SH-SY5Y (cell line): ENCODE results near the gene JSRP1.

Experiments used
- GATA2 ChIP-seq: IDR thresholded peaks from 2 replicates; pipeline ENCODE4 v1.6.1; 2011; ENCODE audit warnings: mild to moderate bottlenecking, low read depth, low read length
- GATA3 ChIP-seq: IDR thresholded peaks from 2 replicates; pipeline ENCODE4 v1.6.1; 2011; ENCODE audit warnings: low read depth, mild to moderate bottlenecking, low read length, moderate library complexity

DNA sequence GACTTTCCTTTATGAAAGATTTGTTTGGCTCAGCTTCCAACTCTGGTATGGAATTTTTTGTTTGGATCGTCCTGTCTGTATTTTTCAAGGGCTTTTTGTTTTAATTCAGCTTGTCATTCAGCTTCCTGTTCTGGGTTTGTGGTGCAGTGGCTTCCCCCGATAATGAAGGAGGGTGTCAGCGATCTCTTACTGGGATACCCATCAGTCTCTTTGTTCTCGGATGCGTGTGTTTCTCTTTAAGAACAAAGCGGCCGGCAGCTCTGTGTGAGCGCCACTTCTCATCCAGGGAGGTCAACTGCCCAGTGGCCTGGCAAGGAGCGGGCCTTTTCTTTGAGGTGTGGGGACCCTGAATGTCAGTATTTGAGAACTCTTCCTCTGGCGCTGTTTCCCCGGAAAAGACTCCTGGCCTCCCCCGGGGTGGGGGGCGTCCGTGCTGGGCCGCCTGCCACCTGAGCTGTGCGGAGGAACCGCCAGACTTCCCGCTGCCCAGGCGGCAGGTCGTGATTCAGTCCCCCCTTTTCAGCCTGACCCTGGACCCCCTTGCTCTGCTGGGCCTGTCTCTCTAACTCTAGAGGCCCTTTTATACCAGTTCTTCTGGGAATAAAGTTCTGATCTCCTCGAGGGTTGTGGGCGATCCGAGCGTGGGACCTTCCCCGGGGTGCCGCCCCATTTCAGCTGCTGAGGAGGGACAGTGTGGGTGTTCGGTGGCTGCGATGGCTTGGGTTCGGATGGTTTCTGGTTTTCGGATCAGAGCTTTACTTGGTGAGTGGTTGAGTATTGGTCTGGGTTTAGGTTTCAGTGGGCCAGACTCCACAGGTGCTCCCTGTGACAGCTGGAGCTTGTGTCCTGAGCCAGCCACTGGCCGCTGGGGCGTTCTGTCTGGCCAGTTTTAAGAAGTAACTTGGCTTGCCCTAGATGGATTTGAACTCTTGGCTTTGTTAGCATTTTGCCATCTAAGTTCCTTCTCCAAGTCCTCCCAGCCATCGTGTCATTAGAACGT is 16.1 kb downstream of the JSRP1 start:
- TF ChIP-seq GATA3 (no peak), GATA2 (no peak)
